Ishikawa (cell line): ENCODE results near the gene GREM1.

ENCODE experiments used
- CEBPB ChIP-seq: IDR thresholded peaks from 2 replicates; pipeline ENCODE4 v1.6.1; 2012
- EP300 ChIP-seq: IDR thresholded peaks from 2 replicates; pipeline ENCODE4 v1.6.1; 2012; ENCODE audit warnings: borderline replicate concordance
- FOXM1 ChIP-seq: IDR thresholded peaks from 2 replicates; pipeline ENCODE4 v1.6.1; 2012; ENCODE audit warnings: low read depth, borderline replicate concordance
- TAF1 ChIP-seq: IDR thresholded peaks from 2 replicates; pipeline ENCODE4 v1.6.1; 2012; ENCODE audit warnings: low read depth, mild to moderate bottlenecking
- TCF12 ChIP-seq: IDR thresholded peaks from 2 replicates; pipeline ENCODE4 v1.6.1; 2012; ENCODE audit warnings: low read depth
- YY1 ChIP-seq: IDR thresholded peaks from 2 replicates; pipeline ENCODE4 v1.6.1; 2012; ENCODE audit warnings: low read depth
- TF ChIP-seq, protein P1 (sequence below): IDR thresholded peaks from 2 replicates; pipeline ENCODE4 v1.6.1; 2012; ENCODE audit warnings: low read depth, mild to moderate bottlenecking
- TF ChIP-seq, protein P2 (sequence below): IDR thresholded peaks from 2 replicates; pipeline ENCODE4 v1.6.1; 2012
- TF ChIP-seq, protein P3 (sequence below): IDR thresholded peaks from 2 replicates; pipeline ENCODE4 v1.6.1; 2012

DNA sequence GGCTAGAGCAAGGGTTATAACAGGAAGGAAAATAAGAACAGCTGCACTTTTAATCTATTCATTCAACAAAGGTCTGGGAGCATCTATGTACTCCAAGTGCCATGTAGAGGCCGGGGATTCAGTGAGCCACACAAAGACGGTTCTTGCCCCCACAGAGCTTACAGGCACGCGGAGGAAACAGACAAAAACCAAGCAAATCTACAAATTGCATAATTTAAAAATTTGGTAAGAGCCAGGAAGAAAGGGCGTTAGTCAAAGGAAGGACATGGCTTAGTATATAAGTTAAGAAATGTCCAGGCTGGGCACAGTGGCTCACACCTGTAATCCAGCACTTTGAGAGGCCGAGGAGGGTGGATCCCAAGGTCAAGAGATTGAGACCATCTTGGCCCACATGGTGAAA, 10.4 kb upstream of the GREM1 start:
- TF ChIP-seq, protein P1, sequence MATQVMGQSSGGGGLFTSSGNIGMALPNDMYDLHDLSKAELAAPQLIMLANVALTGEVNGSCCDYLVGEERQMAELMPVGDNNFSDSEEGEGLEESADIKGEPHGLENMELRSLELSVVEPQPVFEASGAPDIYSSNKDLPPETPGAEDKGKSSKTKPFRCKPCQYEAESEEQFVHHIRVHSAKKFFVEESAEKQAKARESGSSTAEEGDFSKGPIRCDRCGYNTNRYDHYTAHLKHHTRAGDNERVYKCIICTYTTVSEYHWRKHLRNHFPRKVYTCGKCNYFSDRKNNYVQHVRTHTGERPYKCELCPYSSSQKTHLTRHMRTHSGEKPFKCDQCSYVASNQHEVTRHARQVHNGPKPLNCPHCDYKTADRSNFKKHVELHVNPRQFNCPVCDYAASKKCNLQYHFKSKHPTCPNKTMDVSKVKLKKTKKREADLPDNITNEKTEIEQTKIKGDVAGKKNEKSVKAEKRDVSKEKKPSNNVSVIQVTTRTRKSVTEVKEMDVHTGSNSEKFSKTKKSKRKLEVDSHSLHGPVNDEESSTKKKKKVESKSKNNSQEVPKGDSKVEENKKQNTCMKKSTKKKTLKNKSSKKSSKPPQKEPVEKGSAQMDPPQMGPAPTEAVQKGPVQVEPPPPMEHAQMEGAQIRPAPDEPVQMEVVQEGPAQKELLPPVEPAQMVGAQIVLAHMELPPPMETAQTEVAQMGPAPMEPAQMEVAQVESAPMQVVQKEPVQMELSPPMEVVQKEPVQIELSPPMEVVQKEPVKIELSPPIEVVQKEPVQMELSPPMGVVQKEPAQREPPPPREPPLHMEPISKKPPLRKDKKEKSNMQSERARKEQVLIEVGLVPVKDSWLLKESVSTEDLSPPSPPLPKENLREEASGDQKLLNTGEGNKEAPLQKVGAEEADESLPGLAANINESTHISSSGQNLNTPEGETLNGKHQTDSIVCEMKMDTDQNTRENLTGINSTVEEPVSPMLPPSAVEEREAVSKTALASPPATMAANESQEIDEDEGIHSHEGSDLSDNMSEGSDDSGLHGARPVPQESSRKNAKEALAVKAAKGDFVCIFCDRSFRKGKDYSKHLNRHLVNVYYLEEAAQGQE = no peak
- TF ChIP-seq CEBPB (no peak), TAF1 (no peak), FOXM1 (no peak), YY1 (no peak), TCF12 (no peak), EP300 (no peak)
- TF ChIP-seq, protein P2, sequence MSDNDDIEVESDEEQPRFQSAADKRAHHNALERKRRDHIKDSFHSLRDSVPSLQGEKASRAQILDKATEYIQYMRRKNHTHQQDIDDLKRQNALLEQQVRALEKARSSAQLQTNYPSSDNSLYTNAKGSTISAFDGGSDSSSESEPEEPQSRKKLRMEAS = no peak
- TF ChIP-seq, protein P3, sequence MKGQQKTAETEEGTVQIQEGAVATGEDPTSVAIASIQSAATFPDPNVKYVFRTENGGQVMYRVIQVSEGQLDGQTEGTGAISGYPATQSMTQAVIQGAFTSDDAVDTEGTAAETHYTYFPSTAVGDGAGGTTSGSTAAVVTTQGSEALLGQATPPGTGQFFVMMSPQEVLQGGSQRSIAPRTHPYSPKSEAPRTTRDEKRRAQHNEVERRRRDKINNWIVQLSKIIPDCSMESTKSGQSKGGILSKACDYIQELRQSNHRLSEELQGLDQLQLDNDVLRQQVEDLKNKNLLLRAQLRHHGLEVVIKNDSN = no peak
